Urinary bladder (tissue), 4 donors: ENCODE results near the gene TMEM151A. TPM values are rescaled to one million over a fixed set of nuclear protein-coding genes. Genes with fewer than 3 reads are reported as not detected.
"Not testable (repeated sequence)": the region's sequence is repeated elsewhere in the genome, so short reads cannot be mapped to it uniquely, and the experiment has no call there.

Experiments
- DNase-seq: peaks from one replicate; pipeline ENCODE4 v3.0.0-alpha.2; 2015; ENCODE audit errors: extremely low spot score
- H3K27ac ChIP-seq: one replicate; pipeline ENCODE4 v1.5.1; 2013; ENCODE audit warnings: low read depth, mild to moderate bottlenecking, moderate library complexity
- H3K36me3 ChIP-seq: one replicate; pipeline ENCODE4 v1.6.1; 2013; ENCODE audit warnings: mild to moderate bottlenecking, moderate library complexity; ENCODE audit not compliant: insufficient read depth
- H3K4me1 ChIP-seq: one replicate; pipeline ENCODE4 v1.6.1; 2013; ENCODE audit warnings: mild to moderate bottlenecking, moderate library complexity; ENCODE audit not compliant: insufficient read depth
- H3K4me3 ChIP-seq: one replicate; pipeline ENCODE4 v1.5.1; 2013; ENCODE audit warnings: low read depth, low read length
- WGBS: extraction: QIAGEN DNeasy Blood & Tissue Kit; methylation state at CpG from one replicate; pipeline ENCODE4 v1.1.7; 2013; 5-methylcytosine and 5-hydroxymethylcytosine counted together
- polyA plus RNA-seq: library from polyadenylated mRNA; stranded (reverse); fragments of 200-250 nt; gene quantifications from one replicate; pipeline ENCODE4 v1.2.3, GENCODE V29; 2013
- total RNA-seq: library from RNA; depleted of rRNA; stranded (reverse); fragments of >200 nt; gene quantifications from one replicate; pipeline ENCODE4 v1.2.3, GENCODE V29; 2014
- donor health status: healthy with polysubstance abuse.
- donor health status: healthy.

The TMEM151A gene
- total and polyA plus RNA-seq, 2 donors: 0.15 to 0.32 TPM

GRCh38 chr11:66272596-66272995, 19.1 kb upstream of the TMEM151A start:
- Histone ChIP-seq H3K4me1 (no peaks in the 10 kb centered on the region), H3K36me3 (peaks cover 8% of the 10 kb centered on the region), H3K4me3 (no peak overlapping the region), H3K27ac (no peak overlapping the region)
- DNase-seq: no peak
- 94% methylated on average over 2 of the region's 2 CpGs for whole genome bisulfite sequencing

GRCh38 chr11:66274219-66274618, 17.5 kb upstream of the TMEM151A start:
- Histone ChIP-seq H3K4me3 (no peak overlapping the region), H3K36me3 (peaks cover 8% of the 10 kb centered on the region), H3K27ac (no peak overlapping the region), H3K4me1 (no peaks in the 10 kb centered on the region)
- no peak for DNase-seq
- whole genome bisulfite sequencing: 53% methylated on average over 1 of the region's 1 CpG

- Histone ChIP-seq H3K4me3 (no peak overlapping the region), H3K4me1 (no peaks in the 10 kb centered on the region), H3K36me3 (peaks cover 8% of the 10 kb centered on the region), H3K27ac (no peak overlapping the region)
- WGBS: 92% methylated on average over 8 of the region's 8 CpGs
- no peak for DNase-seq
These were observed 16.3 kb upstream of the TMEM151A start for GRCh38 chr11:66275396-66275795.

GRCh38 chr11:66275984-66276612, 15.6 kb upstream of the TMEM151A start:
- Histone ChIP-seq H3K4me1 (no peaks in the 10 kb centered on the region), H3K4me3 (no peak overlapping the region), H3K27ac (no peak overlapping the region), H3K36me3 (peaks cover 8% of the 10 kb centered on the region)
- whole genome bisulfite sequencing: 85% methylated on average over 14 of the region's 14 CpGs
- DNase-seq: no peak

GRCh38 chr11:66276619-66277018, 15.1 kb upstream of the TMEM151A start:
- H3K4me3 ChIP-seq, H3K4me1 ChIP-seq, H3K36me3 ChIP-seq, DNase-seq, H3K27ac ChIP-seq: not testable (repeated sequence)
- WGBS: 78% methylated on average over 13 of the region's 13 CpGs

GRCh38 chr11:66277064-66277463, 14.6 kb upstream of the TMEM151A start:
- not testable (repeated sequence) for H3K4me3 ChIP-seq, H3K27ac ChIP-seq, DNase-seq, H3K36me3 ChIP-seq, H3K4me1 ChIP-seq
- WGBS: 75% methylated on average over 4 of the region's 4 CpGs

GRCh38 chr11:66277471-66278362, 14.0 kb upstream of the TMEM151A start, which contains the start of gene CNIH2:
CNIH2 (plus strand) TSS chr11:66278175; CDS start chr11:66278457, 282 bp downstream.
- H3K4me3 ChIP-seq: peak within 1 kb of the TSS; percentile 23
- H3K27ac ChIP-seq: no peak within 1 kb of the TSS
- 6% methylated on average over 84 of the region's 84 CpGs for WGBS
- DNase-seq: no peak
- H3K36me3 ChIP-seq: peaks cover 8% of the 10 kb centered on the region
- no peaks in the 10 kb centered on the region for H3K4me1 ChIP-seq

- DNase-seq: no peak
- Histone ChIP-seq H3K27ac (no peak overlapping the region), H3K36me3 (peaks cover 8% of the 10 kb centered on the region), H3K4me3 (peak overlapping the region; percentile 23), H3K4me1 (no peaks in the 10 kb centered on the region)
- WGBS: 3% methylated on average over 43 of the region's 45 CpGs
These were observed 13.2 kb upstream of the TMEM151A start for GRCh38 chr11:66278363-66279091.

GRCh38 chr11:66279092-66279734, 12.5 kb upstream of the TMEM151A start:
- DNase-seq: no peak
- WGBS: 64% methylated on average over 15 of the region's 15 CpGs
- H3K4me3 ChIP-seq: no peak overlapping the region
- H3K27ac ChIP-seq: no peak overlapping the region
- no peaks in the 10 kb centered on the region for H3K4me1 ChIP-seq
- H3K36me3 ChIP-seq: peaks cover 6% of the 10 kb centered on the region

- WGBS: 76% methylated on average over 14 of the region's 14 CpGs
- Histone ChIP-seq H3K27ac (no peak overlapping the region), H3K4me3 (no peak overlapping the region), H3K4me1 (no peaks in the 10 kb centered on the region), H3K36me3 (peaks cover 7% of the 10 kb centered on the region)
- no peak for DNase-seq
These were observed 11.3 kb upstream of the TMEM151A start for GRCh38 chr11:66280428-66280827.

- H3K27ac ChIP-seq: no peak overlapping the region
- peaks cover 5% of the 10 kb centered on the region for H3K36me3 ChIP-seq
- DNase-seq: no peak
- H3K4me1 ChIP-seq: no peaks in the 10 kb centered on the region
- WGBS: 77% methylated on average over 6 of the region's 6 CpGs
- H3K4me3 ChIP-seq: no peak overlapping the region
These were observed 10.7 kb upstream of the TMEM151A start for GRCh38 chr11:66281001-66281400.

GRCh38 chr11:66281776-66282467, 9.8 kb upstream of the TMEM151A start:
- 28% methylated on average over 20 of the region's 20 CpGs for WGBS
- no peaks in the 10 kb centered on the region for H3K4me1 ChIP-seq
- no peak overlapping the region for H3K27ac ChIP-seq
- no peak overlapping the region for H3K4me3 ChIP-seq
- peaks cover 1% of the 10 kb centered on the region for H3K36me3 ChIP-seq
- DNase-seq: no peak
